Activated CD4-positive, alpha-beta T cell treated with anti-CD3 and anti-CD28 coated beads, Interleukin-10, Interleukin-2, amounts not matched to agents 100 ng/mL and 50 ng/mL, durations not matched to agents 16 hours and 8 hours (primary cell): ENCODE results near the gene TBL1X.

Experiments used
- DNase-seq: peaks from one replicate; pipeline ENCODE4 v3.0.0-alpha.2; 2020

The TBL1X gene

GRCh38 chrX:9538544-9539045 is 73.7 kb downstream of the TBL1X start:
- no peak for DNase-seq

- DNase-seq = no peak
Measured at GRCh38 chrX:9539605-9540387, 74.9 kb downstream of the TBL1X start.

- DNase-seq = no peak
Measured at GRCh38 chrX:9542106-9542760, 77.4 kb downstream of the TBL1X start.

GRCh38 chrX:9542761-9543111 is 77.9 kb downstream of the TBL1X start:
- no peak for DNase-seq

GRCh38 chrX:9555354-9555753 is 90.5 kb downstream of the TBL1X start:
- no peak for DNase-seq

GRCh38 chrX:9557091-9557490 is 92.2 kb downstream of the TBL1X start:
- no peak for DNase-seq

- DNase-seq = no peak
Measured at GRCh38 chrX:9557521-9557920, 92.7 kb downstream of the TBL1X start.

GRCh38 chrX:9558615-9559014 is 93.8 kb downstream of the TBL1X start:
- DNase-seq = no peak

GRCh38 chrX:9560219-9560618 is 95.4 kb downstream of the TBL1X start:
- no peak for DNase-seq

GRCh38 chrX:9561199-9561598 is 96.3 kb downstream of the TBL1X start:
- no peak for DNase-seq

- DNase-seq = no peak
Measured at GRCh38 chrX:9562851-9563250, 98.0 kb downstream of the TBL1X start.

- DNase-seq = peak; percentile 37
Measured at GRCh38 chrX:9566150-9566621, 101.3 kb downstream of the TBL1X start.

GRCh38 chrX:9569876-9570301 is 105.0 kb downstream of the TBL1X start:
- DNase-seq = no peak

- no peak for DNase-seq
Measured at GRCh38 chrX:9573282-9574106, 108.6 kb downstream of the TBL1X start.

- no peak for DNase-seq
Measured at GRCh38 chrX:9576059-9576458, 111.2 kb downstream of the TBL1X start.

GRCh38 chrX:9577555-9577954 is 112.7 kb downstream of the TBL1X start:
- no peak for DNase-seq

- no peak for DNase-seq
Measured at GRCh38 chrX:9578083-9578779, 113.4 kb downstream of the TBL1X start.

GRCh38 chrX:9581771-9582385 is 117.0 kb downstream of the TBL1X start:
- no peak for DNase-seq

- no peak for DNase-seq
Measured at GRCh38 chrX:9582956-9583355, 118.1 kb downstream of the TBL1X start.

- no peak for DNase-seq
Measured at GRCh38 chrX:9586992-9587392, 122.1 kb downstream of the TBL1X start.

- DNase-seq = no peak
Measured at GRCh38 chrX:9587642-9588041, 122.8 kb downstream of the TBL1X start.

GRCh38 chrX:9591496-9591895 is 126.6 kb downstream of the TBL1X start:
- DNase-seq = no peak
